Endothelial cell of umbilical vein (primary cell): ENCODE data around the gene HMG20A. TPM values are rescaled to one million over a fixed set of nuclear protein-coding genes. Genes with fewer than 3 reads are reported as not detected.

ENCODE experiments used
- BruUV-seq: library from RNA; stranded (reverse); fragments of 400-500 nt; replicated peaks from 2 replicates; lab custom pipeline; 2021; lab: Mats Ljungman, UMichigan
- CTCF ChIA-PET: fragments of 300-600, 350-600 bp; sonication (Branson Sonifier 250); formaldehyde crosslinking; loops from one replicate; lab custom pipeline; 2021; ENCODE audit warnings: antibody characterized with exemption, inconsistent platforms; lab: Charles Lee
- POLR2A ChIA-PET: fragments of 300-600, 350-600 bp; sonication (Branson Sonifier 250); formaldehyde crosslinking; loops from one replicate; lab custom pipeline; 2021; ENCODE audit warnings: antibody characterized with exemption, inconsistent platforms; lab: Charles Lee
- DNase-seq: peaks from one replicate; pipeline ENCODE4 v3.0.0-alpha.2; 2011; ENCODE audit warnings: low read depth, low spot score
- FAIRE-seq: peaks from 2 replicates; lab custom pipeline; 2011; peaks lifted over from hg19 to GRCh38; lab: Jason Lieb, UNC
- H2AFZ ChIP-seq: 2 replicates; pipeline ENCODE4 v1.6.0; 2012; ENCODE audit warnings: low read depth, low read length, control low read depth, inconsistent platforms
- H3K27ac ChIP-seq: 2 replicates; pipeline ENCODE4 v1.5.1; 2011; ENCODE audit warnings: low read depth, mild to moderate bottlenecking, control low read depth, low read length, moderate library complexity; ENCODE audit not compliant: insufficient read depth
- H3K27me3 ChIP-seq, 2 experiments: 2 replicates each; pipeline versions ENCODE4 v1.6.0 to v1.6.1; 2011; ENCODE audit warnings: low read length in 2 of 2, mixed read lengths in 1 of 2; ENCODE audit not compliant: control insufficient read depth in 2 of 2, insufficient read depth in 2 of 2
- H3K36me3 ChIP-seq, 2 experiments: 2 replicates in 1 of 2; 3 replicates in 1 of 2; pipeline ENCODE4 v1.5.1; 2011; ENCODE audit warnings: low read length in 2 of 2, mild to moderate bottlenecking in 1 of 2, moderate library complexity in 1 of 2; ENCODE audit not compliant: control insufficient read depth in 2 of 2, insufficient read depth in 2 of 2; ENCODE audit errors: extremely low read depth in 1 of 2
- H3K4me1 ChIP-seq: 3 replicates; pipeline ENCODE4 v1.5.1; 2011; ENCODE audit warnings: mild to moderate bottlenecking, low read length; ENCODE audit not compliant: control insufficient read depth, insufficient read depth; ENCODE audit errors: extremely low read depth
- H3K4me2 ChIP-seq: 2 replicates; pipeline ENCODE4 v1.6.1; 2011; ENCODE audit warnings: low read length, control low read depth, mixed read lengths; ENCODE audit not compliant: insufficient read depth
- H3K4me3 ChIP-seq, 3 experiments: fragments of 200-600 bp in 1 of 3; sonication (generic), shearing (Covaris generic) in 1 of 3; replicated peaks in 1 of 3; 2 replicates each; pipeline ENCODE4 v1.5.1; 2011 to 2016; ENCODE audit warnings: control low read depth in 3 of 3, low read length in 3 of 3, mild to moderate bottlenecking in 2 of 3, inconsistent platforms in 1 of 3, low read depth in 1 of 3, moderate library complexity in 1 of 3; ENCODE audit not compliant: insufficient read depth in 1 of 3
- H3K79me2 ChIP-seq: 2 replicates; pipeline ENCODE4 v1.6.0; 2012; ENCODE audit warnings: low read length, inconsistent platforms; ENCODE audit not compliant: control insufficient read depth, insufficient read depth
- H3K9ac ChIP-seq: replicated peaks from 2 replicates; pipeline ENCODE3; 2011; ENCODE audit warnings: low read length, control low read depth; ENCODE audit not compliant: insufficient read depth; ENCODE audit errors: extremely low read depth
- H3K9me1 ChIP-seq: replicated peaks from 3 replicates; pipeline ENCODE4 v1.6.0; 2011; ENCODE audit warnings: mild to moderate bottlenecking, low read length; ENCODE audit not compliant: control insufficient read depth, insufficient read depth; ENCODE audit errors: extremely low read depth
- H3K9me3 ChIP-seq: replicated peaks from 2 replicates; pipeline ENCODE4 v1.5.1; 2012; ENCODE audit warnings: low read length, inconsistent platforms; ENCODE audit not compliant: control insufficient read depth, insufficient read depth
- H4K20me1 ChIP-seq: replicated peaks from 2 replicates; pipeline ENCODE3; 2011; ENCODE audit warnings: mild to moderate bottlenecking, low read length; ENCODE audit not compliant: control insufficient read depth, insufficient read depth; ENCODE audit errors: extremely low read depth
- EZH2 ChIP-seq: IDR thresholded peaks from 2 replicates; pipeline ENCODE4 v1.6.1; 2012; ENCODE audit warnings: borderline replicate concordance, low read depth, mild to moderate bottlenecking, moderate library complexity, low read length, inconsistent platforms; ENCODE audit not compliant: severe bottlenecking
- FOS ChIP-seq: IDR thresholded peaks from 2 replicates; pipeline ENCODE4 v1.6.1; 2011; ENCODE audit warnings: mild to moderate bottlenecking, low read length, moderate library complexity, borderline replicate concordance; ENCODE audit not compliant: insufficient read depth
- GATA2 ChIP-seq: IDR thresholded peaks from 2 replicates; pipeline ENCODE4 v1.7.0; 2011; ENCODE audit warnings: low read depth, mild to moderate bottlenecking, moderate library complexity, mixed read lengths, low read length; ENCODE audit not compliant: insufficient read length, insufficient read depth
- JUN ChIP-seq: IDR thresholded peaks from 2 replicates; pipeline ENCODE4 v1.6.1; 2011; ENCODE audit warnings: borderline replicate concordance, low read depth; ENCODE audit not compliant: insufficient read length, insufficient read depth
- MYC ChIP-seq: IDR thresholded peaks from one replicate; pipeline ENCODE4 v1.6.1; 2011; ENCODE audit warnings: mild to moderate bottlenecking, low read depth, low read length
- POLR2A ChIP-seq: IDR thresholded peaks from 2 replicates; pipeline ENCODE4 v1.6.1; 2012; ENCODE audit warnings: low read depth, mild to moderate bottlenecking, control low read depth, low read length
- POLR2AphosphoS5 ChIP-seq: IDR thresholded peaks from 2 replicates; pipeline ENCODE4 v1.6.1; 2012; ENCODE audit warnings: low read depth, mild to moderate bottlenecking, control low read depth, low read length, moderate library complexity; ENCODE audit not compliant: insufficient read depth
- dilution Hi-C: fragments of 300-500 bp; cut with MboI; formaldehyde crosslinking; loops from one replicate; pipeline ENCODE4 v1.15.0; 2019; ENCODE audit warnings: low sequenced_read_pairs; ENCODE audit not compliant: extremely low pct_ligation_motif_present
- intact Hi-C: fragments of 100-400 bp; cut with micrococcal nuclease; formaldehyde crosslinking; loops from one replicate; pipeline ENCODE4 v1.10.0; 2022
- polyA plus RNA-seq, 4 experiments: library from polyadenylated mRNA; depleted of rRNA in 3 of 4; stranded (reverse) in 3 of 4; unstranded in 1 of 4; fragments of >200 nt; gene quantifications; 2 replicates each; pipeline versions ENCODE4 v1.2.1 to v1.2.3, GENCODE V29; 2011 to 2012; ENCODE audit warnings: missing spikeins in 1 of 4
- total RNA-seq: library from RNA; stranded (reverse); gene quantifications from 2 replicates; pipeline ENCODE4 v1.2.3, GENCODE V29; 2021
- TF ChIP-seq, protein P1 (sequence below): IDR thresholded peaks from 2 replicates; pipeline ENCODE4 v1.6.1; 2011; ENCODE audit not compliant: insufficient read depth, insufficient read length
- TF ChIP-seq, protein P2 (sequence below), 2 donors: IDR thresholded peaks; 1 replicate in 1 of 2; 2 replicates in 1 of 2; pipeline ENCODE4 v1.5.1; 2011; ENCODE audit warnings: low read length in 2 of 2, mild to moderate bottlenecking in 2 of 2, moderate library complexity in 2 of 2, control low read depth in 1 of 2, inconsistent platforms in 1 of 2, low read depth in 1 of 2; ENCODE audit not compliant: insufficient read depth in 1 of 2; ENCODE audit errors: extremely low read depth in 1 of 2

HMG20A gene
- total and polyA plus RNA-seq, 2 donors (not counting 3 experiments of a cell fraction or from before 2014, with no cell fraction given), result 35.8 to 44.0 TPM

DNA sequence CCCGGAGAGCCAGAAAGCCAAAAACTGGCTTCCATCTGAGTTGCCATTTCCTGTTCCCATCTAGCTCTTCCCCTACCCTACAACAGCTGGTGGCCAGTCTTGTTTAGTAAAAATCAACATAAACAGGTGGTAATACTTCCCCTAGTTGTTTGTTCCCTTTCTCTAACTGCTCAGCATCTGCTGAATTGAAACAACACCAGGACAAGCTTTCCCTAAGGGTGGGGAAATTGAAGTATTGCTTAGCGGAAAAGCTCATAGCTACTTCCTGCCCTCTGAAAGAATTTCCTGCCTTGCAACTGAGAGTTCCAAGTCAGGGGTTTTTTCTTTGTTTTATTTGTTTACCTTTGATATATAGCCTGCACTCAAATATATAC, 66.8 kb downstream of the HMG20A start:
- Histone ChIP-seq H3K79me2 (no peaks in the 10 kb centered on the region), H3K4me1 (peaks cover 42% of the 10 kb centered on the region), H3K27ac (peak overlapping the region; percentile 27), H3K9me3 (no peaks in the 10 kb centered on the region), H3K36me3 (peaks cover 2 to 6% of the 10 kb centered on the region in 2 experiments), H2AFZ (no peak overlapping the region), H3K27me3 (no peaks in the 10 kb centered on the region), H3K4me2 (peak overlapping the region; percentile 29), H4K20me1 (no peaks in the 10 kb centered on the region), H3K4me3 (no peak overlapping the region), H3K9ac (no peak overlapping the region), H3K9me1 (no peaks in the 10 kb centered on the region)
- dilution Hi-C loops (no loop called here), intact Hi-C loops (loop anchor here (1.0 kb wide), 1 partner anchor 8 kb away; no protein-coding TSS in a partner anchor)
- DNase-seq (peak; percentile 61), FAIRE-seq (peak; percentile 71)
- no TSS peak for BruUV-seq
- TF ChIP-seq POLR2AphosphoS5 (peak; percentile 32), GATA2 (peak; percentile 11), FOS (peak; percentile 13), POLR2A (peak; percentile 30), MYC (no peak), JUN (peak; percentile 6), EZH2 (no peak)
- TF ChIP-seq, protein P1, sequence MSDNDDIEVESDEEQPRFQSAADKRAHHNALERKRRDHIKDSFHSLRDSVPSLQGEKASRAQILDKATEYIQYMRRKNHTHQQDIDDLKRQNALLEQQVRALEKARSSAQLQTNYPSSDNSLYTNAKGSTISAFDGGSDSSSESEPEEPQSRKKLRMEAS, result no peak
- TF ChIP-seq, protein P2, sequence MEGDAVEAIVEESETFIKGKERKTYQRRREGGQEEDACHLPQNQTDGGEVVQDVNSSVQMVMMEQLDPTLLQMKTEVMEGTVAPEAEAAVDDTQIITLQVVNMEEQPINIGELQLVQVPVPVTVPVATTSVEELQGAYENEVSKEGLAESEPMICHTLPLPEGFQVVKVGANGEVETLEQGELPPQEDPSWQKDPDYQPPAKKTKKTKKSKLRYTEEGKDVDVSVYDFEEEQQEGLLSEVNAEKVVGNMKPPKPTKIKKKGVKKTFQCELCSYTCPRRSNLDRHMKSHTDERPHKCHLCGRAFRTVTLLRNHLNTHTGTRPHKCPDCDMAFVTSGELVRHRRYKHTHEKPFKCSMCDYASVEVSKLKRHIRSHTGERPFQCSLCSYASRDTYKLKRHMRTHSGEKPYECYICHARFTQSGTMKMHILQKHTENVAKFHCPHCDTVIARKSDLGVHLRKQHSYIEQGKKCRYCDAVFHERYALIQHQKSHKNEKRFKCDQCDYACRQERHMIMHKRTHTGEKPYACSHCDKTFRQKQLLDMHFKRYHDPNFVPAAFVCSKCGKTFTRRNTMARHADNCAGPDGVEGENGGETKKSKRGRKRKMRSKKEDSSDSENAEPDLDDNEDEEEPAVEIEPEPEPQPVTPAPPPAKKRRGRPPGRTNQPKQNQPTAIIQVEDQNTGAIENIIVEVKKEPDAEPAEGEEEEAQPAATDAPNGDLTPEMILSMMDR (IDR thresholded peaks at IDR 0.05; ENCODE audit: extremely low read depth in 1 of 2, insufficient read depth in 1 of 2, low read depth in 1 of 2, low read length in 2 of 2), result no peak
- POLR2A ChIA-PET, result interaction anchor here (0.7 kb wide), 1 partner anchor 30 kb away, joined by 3 read pairs; no protein-coding TSS in a partner anchor
- CTCF ChIA-PET, result interaction anchor here (0.7 to 1.4 kb wide), 9 partner anchors 10 to 300 kb away, joined by 3 to 6 read pairs (median 3); no protein-coding TSS in a partner anchor
